ENCODE results near the gene IFI35.

DNA sequence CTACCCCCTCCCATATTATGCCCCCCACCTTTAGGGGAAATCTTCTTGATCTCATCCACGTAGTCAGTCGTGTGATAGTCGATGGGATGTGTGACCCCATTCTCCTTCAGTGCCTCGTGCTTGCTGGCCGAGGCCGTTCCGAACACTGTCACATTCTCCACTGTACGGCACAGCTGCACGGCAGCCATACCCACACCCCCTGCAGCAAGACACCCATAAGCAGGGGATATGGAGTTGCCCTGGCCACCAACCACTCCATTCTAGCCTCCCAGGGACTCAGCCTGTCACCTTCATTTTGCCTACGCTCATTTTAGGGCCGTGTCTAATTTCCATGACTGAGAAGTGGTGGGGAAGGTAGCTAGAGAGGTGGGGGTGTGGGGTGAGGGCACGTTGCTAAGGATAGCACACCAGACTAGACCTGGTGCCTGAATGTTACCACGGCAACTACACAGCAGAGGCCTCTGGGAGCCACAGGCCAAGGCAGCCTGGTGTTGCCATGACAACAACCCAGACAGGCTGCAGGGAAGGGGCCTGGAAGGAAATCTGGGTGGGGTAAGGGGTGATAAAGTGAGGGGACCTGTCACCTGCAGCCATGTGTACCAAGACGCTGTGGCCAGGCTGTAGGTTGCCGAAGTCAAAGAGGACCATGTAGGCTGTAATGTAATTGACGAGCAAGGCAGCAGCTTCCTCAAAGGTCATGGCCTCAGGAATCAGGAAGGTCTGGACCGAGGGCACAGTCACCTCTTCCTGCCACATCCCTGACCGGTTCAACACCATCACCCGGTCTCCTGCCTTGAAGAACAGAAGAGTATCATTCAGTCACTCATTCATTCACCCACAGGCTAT is 11.6 kb downstream of the IFI35 start:
- TF ChIP-seq, protein P1, sequence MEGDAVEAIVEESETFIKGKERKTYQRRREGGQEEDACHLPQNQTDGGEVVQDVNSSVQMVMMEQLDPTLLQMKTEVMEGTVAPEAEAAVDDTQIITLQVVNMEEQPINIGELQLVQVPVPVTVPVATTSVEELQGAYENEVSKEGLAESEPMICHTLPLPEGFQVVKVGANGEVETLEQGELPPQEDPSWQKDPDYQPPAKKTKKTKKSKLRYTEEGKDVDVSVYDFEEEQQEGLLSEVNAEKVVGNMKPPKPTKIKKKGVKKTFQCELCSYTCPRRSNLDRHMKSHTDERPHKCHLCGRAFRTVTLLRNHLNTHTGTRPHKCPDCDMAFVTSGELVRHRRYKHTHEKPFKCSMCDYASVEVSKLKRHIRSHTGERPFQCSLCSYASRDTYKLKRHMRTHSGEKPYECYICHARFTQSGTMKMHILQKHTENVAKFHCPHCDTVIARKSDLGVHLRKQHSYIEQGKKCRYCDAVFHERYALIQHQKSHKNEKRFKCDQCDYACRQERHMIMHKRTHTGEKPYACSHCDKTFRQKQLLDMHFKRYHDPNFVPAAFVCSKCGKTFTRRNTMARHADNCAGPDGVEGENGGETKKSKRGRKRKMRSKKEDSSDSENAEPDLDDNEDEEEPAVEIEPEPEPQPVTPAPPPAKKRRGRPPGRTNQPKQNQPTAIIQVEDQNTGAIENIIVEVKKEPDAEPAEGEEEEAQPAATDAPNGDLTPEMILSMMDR (IDR thresholded peaks at IDR 0.05): no peak
- TF ChIP-seq EP300 (IDR thresholded peaks at IDR 0.05) (no peak), POLR2A (IDR thresholded peaks at IDR 0.05) (no peak)
